NCI-H460 (cell line): ENCODE data around the gene TENM4. TPM values are rescaled to one million over a fixed set of nuclear protein-coding genes. Genes with fewer than 3 reads are reported as not detected.

Experiments
- DNase-seq: peaks from one replicate; pipeline ENCODE4 v3.0.0-alpha.2; 2016; ENCODE audit warnings: low read depth; ENCODE audit errors: extremely low read depth
- total RNA-seq: library from RNA; depleted of rRNA; stranded (reverse); fragments of >200 nt; shearing (Covaris generic); gene quantifications from 2 replicates; pipeline ENCODE4 v1.2.3, GENCODE V29; 2014

TENM4 gene
- total RNA-seq, 1 experiment from 2014 or later, result not detected

- no peak for DNase-seq
These were observed 781.2 kb downstream of the TENM4 start for GRCh38 chr11:78659326-78660270.

- DNase-seq, result no peak
These were observed 782.6 kb downstream of the TENM4 start for GRCh38 chr11:78657968-78658839.

- DNase-seq, result no peak
These were observed 783.4 kb downstream of the TENM4 start for GRCh38 chr11:78657441-78657840.

- DNase-seq, result no peak
These were observed 783.8 kb downstream of the TENM4 start for GRCh38 chr11:78656984-78657383.

GRCh38 chr11:78656327-78656726, 784.5 kb downstream of the TENM4 start:
- DNase-seq, result no peak

GRCh38 chr11:78655561-78655960, 785.3 kb downstream of the TENM4 start:
- no peak for DNase-seq

GRCh38 chr11:78654866-78655265, 786.0 kb downstream of the TENM4 start:
- no peak for DNase-seq

GRCh38 chr11:78654071-78654470, 786.8 kb downstream of the TENM4 start:
- no peak for DNase-seq

- no peak for DNase-seq
These were observed 787.4 kb downstream of the TENM4 start for GRCh38 chr11:78653294-78653909.

GRCh38 chr11:78652843-78653239, 788.0 kb downstream of the TENM4 start:
- DNase-seq, result no peak

GRCh38 chr11:78651923-78652842, 788.6 kb downstream of the TENM4 start:
- DNase-seq, result no peak

- no peak for DNase-seq
These were observed 789.6 kb downstream of the TENM4 start for GRCh38 chr11:78651136-78651775.

GRCh38 chr11:78649361-78650215, 791.2 kb downstream of the TENM4 start:
- DNase-seq, result no peak

GRCh38 chr11:78647986-78648875, 792.6 kb downstream of the TENM4 start:
- no peak for DNase-seq

- DNase-seq, result no peak
These were observed 793.4 kb downstream of the TENM4 start for GRCh38 chr11:78647266-78647915.

- peak; percentile 32 for DNase-seq
These were observed 794.2 kb downstream of the TENM4 start for GRCh38 chr11:78646564-78647185.
